HG03139 (cell line): Measurements from ENCODE around the gene SUSD5.
"Not testable (repeated sequence)": the region's sequence is repeated elsewhere in the genome, so short reads cannot be mapped to it uniquely, and the experiment has no call there.

ENCODE experiments used
- ATAC-seq: cut with Tn5 transposase; IDR thresholded peaks from one replicate; pipeline ENCODE4 v1.9.1; 2021; ENCODE audit not compliant: unreplicated experiment

The SUSD5 gene

DNA sequence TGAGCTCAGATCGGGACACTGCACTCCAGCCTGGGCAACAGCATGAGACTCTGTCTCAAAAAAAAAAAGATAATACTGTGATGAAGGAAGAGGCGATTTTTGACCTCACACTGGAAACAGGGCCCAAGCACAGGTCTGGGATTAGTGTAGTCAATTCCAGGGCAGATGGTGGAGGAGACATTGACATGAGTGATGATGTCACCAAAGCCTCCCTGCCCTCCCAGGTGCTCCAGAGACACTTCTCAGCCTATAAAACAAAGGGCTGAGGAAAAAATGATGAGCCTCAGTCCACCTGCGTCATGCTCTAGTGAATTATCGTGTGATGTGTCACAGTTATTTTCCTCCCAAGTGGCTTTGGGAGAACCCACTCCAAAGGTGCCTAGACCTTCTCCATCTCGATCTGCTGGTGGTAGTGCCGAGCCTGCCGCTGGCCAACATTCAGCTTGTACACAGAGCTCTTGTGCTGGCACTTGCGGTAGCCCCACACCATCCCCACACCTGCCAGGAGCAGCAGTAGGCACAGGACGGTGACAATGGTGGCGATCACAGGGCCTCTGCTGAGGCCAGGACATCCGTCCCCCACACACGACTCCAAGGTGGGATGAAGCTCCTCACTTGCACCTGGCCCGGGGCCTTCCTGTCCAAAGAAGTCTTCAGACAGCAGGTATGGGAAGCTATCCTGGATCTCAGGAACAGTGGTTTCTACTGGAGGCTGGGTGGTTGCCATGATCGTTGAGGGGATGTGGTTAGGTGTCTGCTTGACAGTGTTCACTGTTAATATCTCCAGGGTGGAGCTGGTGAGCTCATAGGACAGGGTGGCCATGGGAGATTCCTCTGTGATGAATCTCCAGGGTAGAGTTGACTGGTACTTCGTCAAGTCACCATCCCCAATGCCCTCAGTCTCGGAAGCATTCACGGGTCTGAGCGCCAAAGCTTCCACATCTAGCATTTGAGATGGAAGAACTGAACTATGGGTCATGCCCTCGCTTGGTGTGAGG lies 65.9 kb downstream of the SUSD5 start:
- ATAC-seq = no peak

DNA sequence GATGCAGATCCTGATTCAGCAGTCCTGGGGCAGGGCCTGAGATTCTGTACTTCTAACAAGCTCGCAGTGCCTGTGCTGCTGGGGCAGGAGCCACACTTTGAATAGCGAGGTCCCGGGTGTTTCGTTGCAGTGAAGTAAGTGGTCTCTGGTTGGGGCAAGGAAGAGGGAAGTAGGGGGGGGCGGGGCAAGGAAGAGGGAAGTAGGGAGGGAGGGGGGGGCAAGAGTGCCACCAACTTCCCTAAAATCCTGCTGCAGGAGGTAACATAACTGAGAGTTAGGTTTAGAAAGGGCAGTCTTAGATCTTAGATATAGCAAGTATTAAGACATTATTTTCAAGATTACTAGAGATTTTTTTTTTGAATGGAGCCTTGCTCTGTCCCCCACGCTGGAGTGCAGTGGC lies 69.3 kb downstream of the SUSD5 start:
- ATAC-seq = no peak

DNA sequence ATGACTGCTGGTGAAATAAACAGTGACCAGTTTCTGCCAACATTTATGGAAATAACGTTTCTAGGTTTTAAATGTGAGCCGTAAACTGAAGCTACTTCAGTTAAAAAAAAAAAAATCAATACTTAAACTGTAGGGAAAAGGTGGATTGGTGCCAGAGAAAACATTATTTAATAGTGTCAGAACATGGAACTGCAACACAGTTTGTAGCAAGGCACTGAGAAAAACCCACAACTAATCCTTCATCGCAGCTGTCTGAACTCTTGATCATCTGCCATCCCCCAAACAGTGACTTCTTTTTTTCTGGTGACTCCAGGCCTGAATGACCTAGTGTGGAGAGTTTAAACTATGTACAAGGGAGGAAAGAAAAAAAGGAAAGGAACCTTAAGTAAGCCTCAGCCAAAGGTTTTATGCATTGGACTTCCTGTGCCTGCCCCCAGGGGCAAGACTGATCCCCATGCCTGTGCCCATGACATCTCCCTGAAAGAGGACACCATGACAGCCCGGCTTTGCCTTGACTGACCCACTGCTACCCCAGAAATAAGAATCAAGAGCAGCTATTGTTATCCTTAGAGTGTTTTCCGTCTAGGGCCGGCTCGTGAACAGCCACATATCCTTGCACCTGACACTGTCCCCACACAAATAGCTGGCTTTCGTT lies 71.7 kb downstream of the SUSD5 start:
- no peak for ATAC-seq

GRCh38 chr3:33145901-33146580 lies 72.6 kb downstream of the SUSD5 start:
- no peak for ATAC-seq

DNA sequence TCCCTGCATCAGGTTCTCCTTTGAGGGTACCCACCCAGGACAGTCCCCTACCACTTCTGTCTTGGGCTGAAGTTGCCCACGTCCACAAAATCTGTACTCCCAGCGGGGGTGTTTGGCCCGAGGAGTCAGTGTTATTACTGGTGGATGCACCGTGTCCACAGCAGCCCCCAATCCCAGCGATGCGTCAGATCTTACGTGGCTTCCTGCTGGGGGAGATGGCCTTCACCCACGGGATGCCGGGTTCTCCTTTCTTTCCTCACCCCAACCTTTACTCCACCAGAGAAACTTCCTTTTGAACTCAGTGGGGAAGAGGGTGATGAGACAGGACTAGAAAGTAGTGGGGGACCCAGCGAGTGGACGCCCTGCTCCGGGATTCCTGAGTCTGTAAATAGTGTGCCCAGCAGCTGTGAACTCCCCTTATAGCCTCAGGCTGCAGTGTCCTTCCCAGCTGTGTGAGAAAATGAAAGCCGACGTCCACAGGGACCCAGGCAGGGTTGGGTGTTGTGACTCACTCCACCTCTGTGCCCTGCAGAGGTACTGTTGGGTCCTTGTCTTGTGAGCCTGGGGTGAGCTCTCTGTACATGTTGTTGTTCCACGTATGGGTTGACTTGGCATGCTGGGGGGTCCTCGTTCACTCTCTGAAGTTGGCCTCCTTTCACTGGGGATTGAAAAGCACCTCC lies 73.2 kb downstream of the SUSD5 start:
- no peak for ATAC-seq

DNA sequence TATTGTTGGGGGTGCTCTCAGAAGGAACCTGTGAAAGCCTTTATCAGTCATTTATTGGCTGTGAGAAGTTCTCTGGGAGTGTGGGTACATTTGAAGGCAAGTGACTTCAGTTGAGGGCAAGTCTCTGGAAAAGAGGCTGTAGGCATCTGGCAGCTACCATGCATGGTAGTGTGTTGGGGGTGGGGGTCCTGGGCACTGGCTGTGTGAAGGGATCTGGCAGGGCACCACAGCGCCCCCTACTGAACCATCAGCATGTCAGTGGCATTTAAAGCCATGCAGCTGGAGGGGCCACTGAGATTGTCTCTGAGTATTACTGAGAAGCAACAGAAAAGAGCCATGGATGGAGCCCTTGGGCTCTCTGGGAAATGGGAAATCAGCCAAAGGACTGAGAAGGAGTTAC lies 74.2 kb downstream of the SUSD5 start:
- ATAC-seq = no peak

- no peak for ATAC-seq
Observed at GRCh38 chr3:33141006-33141405, 77.6 kb downstream of the SUSD5 start.

DNA sequence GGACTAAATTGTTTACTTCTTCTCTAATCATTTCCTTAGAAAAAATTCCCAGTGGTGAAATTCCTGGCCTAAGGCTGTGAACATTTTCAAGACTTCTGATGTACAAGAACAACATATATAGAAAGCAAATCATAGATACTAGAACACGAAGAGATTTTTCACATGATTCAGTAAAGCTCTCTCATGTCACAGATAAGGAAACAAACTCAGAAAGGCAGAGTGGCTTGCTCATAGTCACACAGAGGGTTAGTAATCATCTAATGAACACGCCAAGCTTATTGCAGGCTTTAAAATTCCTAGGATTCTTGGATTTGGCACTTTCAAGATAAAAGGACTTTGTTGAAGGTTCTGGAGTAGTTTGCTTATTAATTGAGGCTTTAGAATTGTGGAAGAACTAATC lies 78.6 kb downstream of the SUSD5 start:
- no peak for ATAC-seq

DNA sequence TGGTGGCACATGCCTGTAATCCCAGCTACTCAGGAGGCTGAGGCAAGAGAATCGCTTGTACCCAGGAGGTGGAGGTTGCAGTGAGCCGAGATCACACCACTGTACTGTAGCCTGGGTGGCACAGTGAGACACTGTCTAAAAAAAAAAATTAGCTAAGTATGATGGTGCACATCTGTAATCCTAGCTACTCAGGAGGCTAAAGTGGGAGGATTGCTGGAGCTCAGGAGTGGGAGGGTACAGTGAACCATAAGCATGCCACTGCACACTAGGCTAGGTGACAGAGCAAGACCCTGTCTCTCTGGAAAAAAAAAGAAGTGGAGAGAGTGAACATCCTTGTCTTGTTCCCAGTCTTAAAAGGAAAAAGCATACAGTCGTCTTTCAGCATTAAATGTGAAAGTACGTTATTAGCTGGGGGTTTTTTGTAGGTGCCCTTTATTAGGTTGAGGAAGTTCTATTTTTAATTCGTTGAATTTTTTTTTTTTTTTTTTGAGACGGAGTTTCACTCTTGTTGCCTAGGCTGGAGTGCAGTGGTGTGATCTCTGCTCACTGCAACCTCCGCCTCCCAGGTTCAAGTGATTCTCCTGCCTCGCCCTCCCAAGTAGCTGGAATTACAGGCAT lies 79.5 kb downstream of the SUSD5 start:
- ATAC-seq = not testable (repeated sequence)

GRCh38 chr3:33137691-33138090 lies 80.9 kb downstream of the SUSD5 start:
- no peak for ATAC-seq

GRCh38 chr3:33134026-33134625 lies 84.5 kb downstream of the SUSD5 start:
- no peak for ATAC-seq

- ATAC-seq = no peak
Observed at GRCh38 chr3:33132019-33132360, 86.6 kb downstream of the SUSD5 start.

GRCh38 chr3:33131331-33132018 lies 87.1 kb downstream of the SUSD5 start:
- peak; percentile 66 for ATAC-seq

DNA sequence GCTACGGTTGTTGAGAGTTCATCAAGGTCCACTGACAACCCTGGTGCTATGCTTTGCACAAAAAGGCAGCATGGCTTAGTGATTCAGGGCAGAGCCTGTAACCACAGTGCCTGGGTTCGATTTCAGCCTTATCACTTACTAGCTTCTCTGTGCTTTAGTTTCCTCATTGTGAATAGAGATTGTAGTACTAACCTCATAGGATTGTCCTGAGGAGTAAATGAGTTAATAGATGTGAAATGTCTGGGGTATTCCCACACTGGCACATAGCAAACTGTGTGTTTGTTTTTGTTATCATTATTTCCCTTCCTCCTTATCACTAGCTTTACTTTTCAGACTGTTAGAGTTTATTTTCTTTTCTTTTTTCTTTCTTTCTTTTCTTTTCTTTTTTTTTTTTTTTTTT lies 88.5 kb downstream of the SUSD5 start:
- ATAC-seq = no peak

DNA sequence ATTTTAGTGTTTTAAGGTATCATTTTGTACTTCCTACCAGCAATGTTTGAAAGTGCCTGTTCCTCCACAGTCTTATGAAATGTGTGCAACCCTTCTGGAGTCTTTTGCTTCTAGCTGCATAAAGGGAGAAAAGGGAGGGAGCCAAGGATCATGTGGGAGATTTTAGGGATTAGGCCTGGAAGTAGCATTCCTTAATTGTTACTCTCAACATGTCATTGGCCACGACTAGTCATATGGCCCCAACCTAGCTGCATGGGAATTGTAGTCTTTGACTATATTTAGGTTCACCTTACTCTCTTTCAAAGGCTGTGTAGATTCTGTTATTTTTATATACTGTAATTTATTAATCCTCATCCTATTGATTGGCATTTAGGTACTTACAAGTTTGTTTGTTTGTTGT lies 89.9 kb downstream of the SUSD5 start:
- no peak for ATAC-seq

DNA sequence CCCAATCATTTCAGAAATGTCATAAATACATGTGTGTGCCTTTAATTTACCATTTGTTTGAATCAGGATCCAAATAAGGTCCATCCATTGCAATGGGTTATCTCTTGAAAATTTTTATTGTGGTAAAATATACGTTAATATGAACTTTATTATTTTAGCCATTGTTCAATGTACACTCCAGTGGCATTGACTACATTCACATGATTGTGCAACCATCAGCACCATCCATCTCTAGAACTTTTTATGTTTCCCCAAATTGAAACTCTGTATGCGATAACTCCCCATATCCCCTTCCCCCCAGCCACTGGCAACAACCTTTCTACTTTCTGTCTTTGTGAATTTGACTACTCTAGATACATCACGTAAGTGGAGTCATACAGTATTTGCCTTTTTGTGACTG lies 92.8 kb downstream of the SUSD5 start:
- no peak for ATAC-seq

DNA sequence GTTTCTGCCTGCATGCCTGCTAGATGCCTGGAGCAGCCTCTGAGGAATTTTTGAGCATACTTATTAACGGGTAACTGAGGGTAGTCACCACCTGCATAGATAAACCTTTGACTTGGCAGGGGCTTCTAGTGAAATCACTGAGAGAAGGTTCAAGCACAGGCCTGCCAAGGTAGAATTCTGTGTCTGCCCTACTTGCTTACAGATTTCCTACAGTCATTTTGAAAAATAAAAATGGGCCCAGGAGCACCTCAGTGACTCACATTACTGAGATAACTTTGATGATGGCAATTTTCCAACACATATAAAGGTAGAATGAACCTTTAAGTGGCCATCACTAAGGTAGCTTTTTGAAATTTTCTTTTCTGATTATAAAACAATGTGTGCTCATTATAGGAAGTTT lies 94.0 kb downstream of the SUSD5 start:
- ATAC-seq = no peak

DNA sequence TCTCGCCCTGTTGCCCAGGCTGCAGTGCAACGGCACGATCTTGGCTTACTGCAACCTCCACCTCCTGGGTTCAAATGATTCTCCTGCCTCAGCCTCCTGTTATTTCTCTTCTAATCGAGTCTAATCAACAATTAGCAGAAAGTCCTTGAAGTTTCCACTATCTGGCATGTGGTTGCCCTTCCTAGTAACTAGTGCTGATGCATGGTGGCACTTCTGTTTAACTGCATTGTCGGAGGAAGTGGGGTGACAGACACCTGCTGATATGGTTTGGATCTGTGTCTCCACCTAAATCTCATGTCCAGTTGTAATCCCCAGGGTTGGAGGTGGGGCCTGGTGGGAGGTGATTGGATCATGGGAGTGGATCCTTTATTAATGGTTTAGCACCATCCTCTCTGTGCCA lies 95.6 kb downstream of the SUSD5 start:
- ATAC-seq = no peak

DNA sequence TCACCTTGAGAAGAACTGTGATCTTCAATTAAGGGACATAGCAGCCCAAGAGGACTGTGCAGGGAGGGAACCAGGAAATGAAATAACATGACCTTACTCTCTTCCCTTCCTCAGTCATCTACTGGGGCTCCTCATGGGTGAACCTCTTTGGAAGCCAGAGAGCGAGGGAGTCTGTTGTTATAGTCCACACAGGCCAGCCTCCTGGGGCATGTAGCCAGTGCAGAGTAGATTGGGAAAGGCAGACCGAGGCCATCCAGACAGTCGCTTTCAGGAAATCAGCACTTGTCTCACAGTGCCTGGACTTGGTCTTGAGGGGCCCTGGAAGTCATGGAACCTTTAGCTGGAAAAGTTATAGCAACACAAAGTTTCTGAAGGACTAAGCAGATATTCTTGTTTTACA lies 98.7 kb downstream of the SUSD5 start:
- ATAC-seq = no peak

- no peak for ATAC-seq
Observed at GRCh38 chr3:33117461-33117860, 101.1 kb downstream of the SUSD5 start.
